HG03565 (cell line): ENCODE measurements around the gene SLC8A1.
"Not testable (repeated sequence)": the region's sequence is repeated elsewhere in the genome, so short reads cannot be mapped to it uniquely, and the experiment has no call there.

Experiments used
- ATAC-seq: cut with Tn5 transposase; IDR thresholded peaks from one replicate; pipeline ENCODE4 v1.9.1; 2021; ENCODE audit warnings: mild to moderate bottlenecking, moderate library complexity; ENCODE audit not compliant: unreplicated experiment

The SLC8A1 gene

DNA sequence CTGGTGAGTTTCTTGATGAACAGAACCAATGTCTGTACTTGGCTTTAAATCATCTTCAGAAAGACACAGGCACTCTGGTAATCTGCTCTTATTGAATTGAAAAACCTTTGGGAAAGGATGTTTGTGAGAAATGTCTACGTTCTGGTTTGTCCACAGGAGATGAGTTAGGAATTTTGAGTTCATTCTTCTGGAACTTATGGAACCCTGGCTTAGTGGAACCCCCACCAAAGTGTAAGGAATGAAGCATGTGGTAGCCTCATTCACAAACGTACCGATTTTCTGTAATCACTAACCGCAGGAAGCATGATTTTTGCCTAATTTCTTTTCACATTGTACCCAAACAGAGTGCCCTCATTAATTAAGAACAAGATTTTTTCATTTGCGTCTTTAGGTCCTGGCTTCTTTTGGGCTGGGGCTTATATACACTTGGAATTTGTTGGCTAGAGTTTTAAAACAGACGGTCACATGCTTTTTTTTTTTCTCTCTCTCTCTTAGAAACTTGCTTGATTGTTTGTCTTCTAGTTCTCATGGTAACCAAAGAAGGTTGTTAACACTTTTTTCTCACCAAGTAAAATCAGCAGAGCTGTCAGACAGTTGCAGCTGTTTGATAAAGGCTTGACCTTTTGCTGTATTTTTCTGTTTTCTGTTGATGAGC, 358.7 kb downstream of the SLC8A1 start:
- ATAC-seq, result no peak

- no peak for ATAC-seq
Observed at GRCh38 chr2:40090044-40090443, 361.8 kb downstream of the SLC8A1 start.

DNA sequence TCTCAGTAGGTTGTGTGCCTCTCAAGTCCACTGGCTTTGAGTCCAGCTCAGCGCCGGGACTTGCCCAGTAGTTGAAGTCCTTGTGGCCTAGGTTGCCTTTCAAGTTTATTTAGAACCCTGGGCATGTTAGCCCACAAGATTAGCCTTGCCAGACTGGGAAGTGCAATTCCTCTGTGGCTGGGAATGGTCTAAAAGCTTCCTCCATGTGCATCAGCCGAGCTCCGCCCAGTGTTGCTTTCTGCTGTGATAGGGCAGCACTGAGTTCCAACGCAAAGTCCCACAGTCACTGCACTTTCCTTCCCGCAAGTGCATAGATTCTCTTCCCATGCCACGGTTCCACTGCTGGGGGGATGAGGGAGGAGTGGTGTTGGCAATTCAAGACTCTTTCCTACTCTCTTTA, 364.0 kb downstream of the SLC8A1 start:
- ATAC-seq, result no peak

DNA sequence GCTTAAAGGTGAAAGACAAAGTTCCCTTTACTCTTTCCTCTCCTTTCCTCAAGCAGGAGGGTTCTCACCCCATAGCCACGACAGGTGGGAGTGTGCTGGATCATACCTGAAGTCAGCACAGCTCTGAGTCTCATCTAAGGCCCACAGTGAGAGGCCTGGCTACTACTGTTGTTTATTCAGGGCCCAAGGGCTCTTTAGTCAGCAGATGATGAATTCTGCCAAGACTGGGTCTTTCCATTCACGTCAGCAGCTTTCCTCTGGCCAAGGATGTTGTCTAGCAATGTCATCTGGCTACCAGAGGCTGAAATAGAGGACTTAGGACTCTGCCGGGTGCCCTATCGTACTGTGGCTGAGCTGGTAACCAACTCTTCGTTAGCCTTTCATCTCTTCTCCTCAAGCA, 364.5 kb downstream of the SLC8A1 start:
- no peak for ATAC-seq

DNA sequence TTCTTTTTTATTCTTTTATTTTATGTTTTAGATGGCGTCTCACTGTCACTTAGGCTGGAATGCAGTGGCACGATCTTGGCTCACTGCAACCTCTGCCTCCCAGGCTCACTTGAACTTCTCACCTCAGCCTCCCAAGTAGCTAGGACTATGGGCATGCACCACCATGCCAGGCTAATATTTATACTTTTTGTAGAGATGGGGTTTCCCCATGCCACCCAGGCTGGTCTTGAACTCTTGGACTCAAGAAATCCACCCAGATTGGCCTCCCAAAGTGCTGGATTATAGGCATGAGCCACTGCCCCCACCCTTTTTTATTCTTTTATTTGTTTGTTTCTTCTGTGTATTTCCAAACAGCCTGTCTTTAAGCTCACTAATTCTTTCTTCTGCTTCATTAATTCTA, 366.1 kb downstream of the SLC8A1 start:
- no peak for ATAC-seq

DNA sequence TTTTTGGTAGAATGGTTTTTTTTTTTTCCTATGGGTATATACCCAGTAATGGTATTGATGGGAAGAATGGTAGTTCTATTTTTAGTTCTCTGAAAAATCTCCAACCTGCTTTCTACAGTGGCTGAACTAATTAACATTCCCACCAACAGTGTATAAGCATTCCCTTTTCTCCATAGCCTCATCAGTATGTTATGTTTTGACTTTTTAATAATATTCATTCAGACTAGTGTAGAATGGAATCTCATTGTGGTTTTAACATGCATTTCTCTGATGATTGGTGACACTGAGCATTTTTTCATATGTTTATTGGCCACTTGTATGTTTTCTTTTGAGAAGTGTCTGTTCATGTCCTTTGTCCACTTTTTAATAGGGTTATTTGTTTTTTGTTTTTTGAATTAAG, 378.6 kb downstream of the SLC8A1 start:
- not testable (repeated sequence) for ATAC-seq

- no peak for ATAC-seq
Observed at GRCh38 chr2:40072442-40073232, 379.3 kb downstream of the SLC8A1 start.

- ATAC-seq, result no peak
Observed at GRCh38 chr2:40062381-40062780, 389.5 kb downstream of the SLC8A1 start.

GRCh38 chr2:40049781-40050180, 402.1 kb downstream of the SLC8A1 start:
- ATAC-seq, result no peak

GRCh38 chr2:40048506-40048905, 403.4 kb downstream of the SLC8A1 start:
- ATAC-seq, result no peak

DNA sequence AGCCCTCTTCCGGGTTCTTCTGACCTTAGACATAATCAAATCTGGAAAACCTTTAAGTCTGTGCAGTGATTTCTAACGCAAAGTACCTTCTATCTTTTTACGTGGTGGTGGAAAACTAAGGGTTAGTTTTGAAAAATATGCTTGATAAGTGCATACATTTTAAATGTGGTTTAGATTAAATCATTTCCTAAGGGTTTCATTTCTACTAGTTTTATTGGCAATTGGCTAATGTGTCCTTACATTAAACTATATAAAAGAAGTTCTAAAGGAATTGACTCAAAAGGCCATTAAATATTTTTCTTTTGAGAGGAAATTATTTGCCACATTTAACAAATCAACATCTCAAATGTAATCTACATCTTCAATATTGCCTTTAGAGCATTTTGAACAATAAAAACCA, 404.5 kb downstream of the SLC8A1 start:
- no peak for ATAC-seq
